Activated CD4-positive, alpha-beta memory T cell treated with anti-CD3 and anti-CD28 coated beads for 36 hours (primary cell): ENCODE data around the gene S1PR3. TPM values are rescaled to one million over a fixed set of nuclear protein-coding genes. Genes with fewer than 3 reads are reported as not detected.
"Not testable (repeated sequence)": the region's sequence is repeated elsewhere in the genome, so short reads cannot be mapped to it uniquely, and the experiment has no call there.

Experiments
- CTCF ChIA-PET: fragments of 350-600 bp; sonication (Branson Sonifier 250); formaldehyde crosslinking; loops from one replicate; lab custom pipeline; 2021; ENCODE audit warnings: antibody characterized with exemption, inconsistent platforms; lab: Charles Lee
- POLR2A ChIA-PET: fragments of 350-600 bp; sonication (Branson Sonifier 250); formaldehyde crosslinking; loops from one replicate; lab custom pipeline; 2021; ENCODE audit warnings: antibody characterized with exemption; lab: Charles Lee
- DNase-seq: peaks from one replicate; pipeline ENCODE4 v3.0.0-alpha.2; 2020
- H3K27ac Mint-ChIP-seq: one replicate; pipeline ENCODE4 v1.8.0; 2021; ENCODE audit warnings: mixed read lengths
- H3K27me3 Mint-ChIP-seq: one replicate; pipeline ENCODE4 v1.8.0; 2021; ENCODE audit warnings: mixed read lengths
- H3K36me3 Mint-ChIP-seq: one replicate; pipeline ENCODE4 v1.8.0; 2021; ENCODE audit warnings: mixed read lengths
- H3K4me1 Mint-ChIP-seq: one replicate; pipeline ENCODE4 v1.8.0; 2021; ENCODE audit warnings: low read depth, mixed read lengths
- H3K4me3 Mint-ChIP-seq: one replicate; pipeline ENCODE4 v1.8.0; 2021; ENCODE audit warnings: mild to moderate bottlenecking, mixed read lengths
- H3K9me3 Mint-ChIP-seq: one replicate; pipeline ENCODE4 v1.8.0; 2021; ENCODE audit warnings: mixed read lengths
- intact Hi-C: fragments of 100-400 bp; cut with micrococcal nuclease; formaldehyde crosslinking; loops from one replicate; pipeline ENCODE4 v1.15.1; 2023
- total RNA-seq, 2 experiments: library from RNA; stranded (reverse); gene quantifications; one replicate each; pipeline ENCODE4 v1.2.3, GENCODE V29; 2021

Gene S1PR3
- 1 to 10 TPM in 1 of 2 experiments, under 1 TPM in 1; 0.70 to 1.4 TPM for total RNA-seq

DNA sequence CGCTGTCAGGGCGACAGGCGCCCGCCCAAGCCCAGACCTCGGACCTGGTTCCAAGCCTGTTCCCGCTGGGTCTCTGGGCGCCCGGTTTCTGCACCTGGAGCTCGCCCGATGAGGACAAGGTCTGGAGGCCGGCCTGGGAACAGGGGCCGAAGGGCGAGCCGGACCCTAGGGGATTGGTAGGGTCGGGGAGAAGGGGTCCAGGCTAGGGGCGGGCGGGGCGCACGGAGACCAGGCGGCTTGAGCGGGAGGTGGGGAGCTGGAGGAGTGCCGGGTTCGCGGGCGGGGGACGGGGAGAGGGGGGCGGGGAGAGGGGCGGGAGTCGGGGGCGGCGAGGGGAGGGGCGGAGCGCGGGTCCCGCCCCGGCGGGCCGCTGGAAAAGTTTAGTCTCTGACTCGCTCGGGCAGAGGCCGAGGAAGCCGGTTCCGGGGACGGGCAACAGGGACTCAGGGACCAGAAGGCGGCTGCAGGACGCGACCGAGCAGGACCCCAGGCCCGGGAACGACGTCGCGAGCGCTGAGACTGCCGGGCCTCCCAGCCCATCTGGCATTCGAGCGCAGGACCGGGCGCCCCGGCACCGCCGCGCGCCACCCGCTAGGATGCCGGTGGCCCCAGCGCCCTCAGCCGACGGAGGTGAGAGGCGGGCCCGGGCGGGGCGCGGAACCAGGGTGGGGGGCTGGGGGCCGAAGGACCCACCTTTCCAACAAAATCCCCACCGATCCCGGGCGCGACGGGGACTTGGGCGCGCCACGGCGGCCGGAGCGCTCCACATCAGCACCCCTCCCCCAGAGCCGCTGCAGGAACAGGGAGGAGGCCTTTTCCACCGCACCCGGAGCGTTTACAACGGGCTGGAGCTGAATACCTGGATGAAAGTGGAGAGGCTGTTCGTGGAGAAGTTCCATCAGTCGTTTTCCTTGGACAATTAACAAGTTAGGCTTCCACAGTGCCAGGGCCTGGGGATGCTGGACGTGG, at the start of gene S1PR3:
S1PR3 (plus strand) TSS at position 403 of the 969 bp plus-strand sequence. CDS start 9,733 bp downstream, outside the sequence.
- Mint-ChIP-seq H3K4me1 (peaks cover 29% of the 10 kb centered on the region), H3K27ac (no peak within 1 kb of the TSS), H3K9me3 (no peaks in the 10 kb centered on the region), H3K4me3 (peak within 1 kb of the TSS; percentile 59), H3K36me3 (no peaks in the 10 kb centered on the region), H3K27me3 (peaks cover 46% of the 10 kb centered on the region)
- POLR2A ChIA-PET = no interaction called here
- peak; percentile 49 for DNase-seq
- intact Hi-C loops = no loop called here
- CTCF ChIA-PET = no interaction called here

DNA sequence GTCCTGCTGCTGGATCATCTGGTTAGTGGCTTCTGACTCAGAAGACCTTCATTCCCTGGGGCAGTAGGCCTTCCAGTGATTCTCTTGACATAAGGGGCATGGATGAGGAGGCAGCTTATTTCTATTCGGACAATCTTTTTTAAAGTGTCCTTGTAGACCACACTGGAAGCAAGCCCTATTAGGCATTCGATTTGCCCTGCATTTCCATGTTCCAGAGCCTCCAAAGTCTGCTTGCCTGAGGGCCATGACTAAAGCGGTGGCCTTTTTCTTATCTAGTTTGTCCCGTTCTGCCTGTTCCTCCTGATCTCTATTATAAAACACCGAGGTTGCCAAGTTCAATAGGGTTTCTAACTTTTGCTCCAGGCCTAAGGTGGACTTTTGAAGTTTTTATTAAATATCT, 49.7 kb upstream of the S1PR3 start:
- H3K9me3 Mint-ChIP-seq, H3K4me3 Mint-ChIP-seq, H3K4me1 Mint-ChIP-seq, CTCF ChIA-PET, POLR2A ChIA-PET, H3K36me3 Mint-ChIP-seq, H3K27ac Mint-ChIP-seq, intact Hi-C loops, DNase-seq: not testable (repeated sequence)
- H3K27me3 Mint-ChIP-seq = peaks cover 13% of the 10 kb centered on the region

DNA sequence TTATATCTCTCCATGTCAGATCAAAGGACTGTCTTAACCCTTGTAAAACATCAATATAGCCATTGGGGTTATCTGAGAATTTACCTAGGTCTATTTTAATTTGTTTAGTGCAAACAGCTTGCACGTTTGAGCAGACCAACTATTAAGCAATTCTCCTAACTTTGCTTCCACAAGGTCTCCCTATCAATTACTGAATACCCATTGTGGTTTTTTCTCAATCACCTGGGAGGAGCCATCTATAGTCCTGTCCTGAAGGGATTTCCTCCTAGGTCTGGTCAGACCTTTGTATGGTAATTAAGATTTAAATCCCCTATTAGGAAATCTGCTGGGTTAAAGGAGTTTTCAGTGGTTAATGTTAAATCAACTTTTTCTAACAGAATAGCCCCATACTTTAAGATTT, 48.9 kb upstream of the S1PR3 start:
- Mint-ChIP-seq H3K9me3 (no peaks in the 10 kb centered on the region), H3K4me1 (peaks cover 3% of the 10 kb centered on the region), H3K4me3 (no peak overlapping the region), H3K36me3 (no peaks in the 10 kb centered on the region), H3K27ac (no peak overlapping the region), H3K27me3 (peaks cover 12% of the 10 kb centered on the region)
- CTCF ChIA-PET = no interaction called here
- DNase-seq = no peak
- POLR2A ChIA-PET = no interaction called here
- intact Hi-C loops = no loop called here

DNA sequence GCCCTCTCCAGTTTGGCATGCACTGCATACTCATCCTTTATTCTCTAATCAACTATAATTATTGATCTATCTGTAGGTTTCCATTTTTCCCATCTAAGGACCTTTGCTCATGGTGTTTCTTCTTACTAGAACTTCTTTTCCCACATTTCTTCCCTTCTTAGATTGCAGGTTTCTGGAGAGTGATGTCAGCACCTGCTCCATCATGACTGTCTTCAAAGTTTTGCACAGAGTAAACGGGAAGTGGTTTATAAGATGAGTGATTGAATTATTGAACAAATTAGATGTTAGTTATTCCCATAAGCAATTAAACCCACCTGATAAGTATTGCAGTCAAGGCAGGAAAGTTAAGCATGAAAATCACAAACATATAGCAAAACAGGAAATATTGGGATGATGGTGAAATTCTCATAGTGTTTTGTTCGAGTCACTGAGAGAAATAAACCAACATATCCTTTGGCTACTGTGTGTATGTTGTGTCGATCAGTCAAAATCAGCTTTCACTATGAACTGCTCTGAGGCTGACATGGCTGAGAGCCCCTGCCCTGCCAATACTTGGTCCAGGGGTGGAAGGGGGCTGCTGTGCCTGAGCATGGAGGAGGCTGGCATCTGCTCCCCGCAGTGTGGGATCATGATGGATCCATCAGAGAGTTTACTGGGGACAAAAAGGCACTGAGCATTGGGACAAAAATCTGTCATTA, 45.5 kb upstream of the S1PR3 start:
- peaks cover 15% of the 10 kb centered on the region for H3K27me3 Mint-ChIP-seq
- ChIA-PET CTCF (no interaction called here), POLR2A (no interaction called here)
- peaks cover 12% of the 10 kb centered on the region for H3K4me1 Mint-ChIP-seq
- no peak overlapping the region for H3K4me3 Mint-ChIP-seq
- intact Hi-C loops = no loop called here
- H3K9me3 Mint-ChIP-seq = no peaks in the 10 kb centered on the region
- H3K36me3 Mint-ChIP-seq = no peaks in the 10 kb centered on the region
- no peak overlapping the region for H3K27ac Mint-ChIP-seq
- DNase-seq = no peak

DNA sequence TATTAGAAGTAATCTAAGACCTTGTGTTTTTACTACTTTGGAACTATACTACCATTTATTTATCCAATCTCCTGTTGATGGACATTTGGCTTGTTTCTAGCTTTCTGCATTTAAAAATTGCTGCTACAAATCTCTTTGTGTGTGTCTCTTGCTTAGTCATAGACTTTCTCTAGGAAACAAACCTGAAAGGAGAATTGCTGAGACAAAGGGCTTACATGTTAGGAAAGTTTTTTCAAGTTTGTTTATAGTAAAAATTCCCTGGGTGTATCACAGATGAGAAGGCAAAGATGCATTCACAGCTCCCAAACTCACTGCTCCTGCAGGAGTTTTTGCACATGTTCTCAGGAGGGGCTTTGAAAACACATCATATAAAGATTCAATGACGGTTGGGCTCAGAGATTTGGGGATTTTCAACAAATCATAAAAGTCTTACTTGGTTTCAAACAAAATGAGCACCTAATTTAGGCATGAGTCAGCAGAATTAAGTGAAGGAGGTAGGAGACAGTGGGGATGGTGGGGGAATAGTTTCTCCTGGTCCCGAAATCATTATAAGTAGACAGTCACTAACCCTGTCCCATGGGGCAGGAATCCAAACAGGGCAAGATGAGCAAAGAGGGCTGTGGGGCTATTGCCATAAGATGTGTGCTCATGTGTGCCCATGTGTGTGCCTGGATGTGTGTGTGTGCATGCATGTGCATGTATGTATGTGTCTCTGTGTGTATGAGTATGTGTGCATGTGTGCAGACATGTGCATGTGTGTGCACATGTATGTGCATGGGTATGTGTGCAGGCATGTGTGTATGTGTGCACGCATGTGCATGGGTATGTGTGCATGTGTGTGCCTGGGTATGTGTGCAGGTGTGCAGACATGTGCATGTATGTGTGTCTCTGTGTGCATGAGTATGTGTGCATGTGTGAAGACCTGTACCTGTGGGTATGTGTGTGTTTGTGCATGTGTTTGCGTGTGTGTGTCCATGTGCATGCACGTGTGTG, 43.4 kb upstream of the S1PR3 start:
- Mint-ChIP-seq H3K9me3 (no peaks in the 10 kb centered on the region), H3K27me3 (peaks cover 22% of the 10 kb centered on the region), H3K36me3 (no peaks in the 10 kb centered on the region), H3K27ac (no peak overlapping the region), H3K4me3 (no peak overlapping the region), H3K4me1 (peaks cover 12% of the 10 kb centered on the region)
- DNase-seq = no peak
- CTCF ChIA-PET = no interaction called here
- POLR2A ChIA-PET = no interaction called here
- intact Hi-C loops = no loop called here

DNA sequence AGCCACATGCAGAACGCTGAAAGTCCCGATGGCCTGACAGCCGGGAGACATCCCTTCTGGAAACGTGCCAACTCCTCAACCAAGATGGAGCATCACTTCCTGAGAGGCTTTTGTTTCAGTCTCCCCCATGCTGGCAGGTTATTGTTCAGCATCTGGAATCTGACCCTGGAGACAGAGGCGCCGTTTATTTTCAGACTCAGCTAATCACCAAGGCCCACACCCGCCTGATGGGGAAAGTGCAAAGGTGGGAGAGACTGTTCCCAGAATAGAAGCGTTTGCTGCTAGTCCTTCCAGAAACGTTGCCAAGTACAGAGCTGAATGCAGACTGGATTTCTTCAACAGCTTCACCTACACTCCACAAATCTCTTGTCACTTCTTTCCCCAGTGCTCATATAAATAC, 41.8 kb upstream of the S1PR3 start:
- Mint-ChIP-seq H3K27me3 (peaks cover 26% of the 10 kb centered on the region), H3K9me3 (no peaks in the 10 kb centered on the region), H3K36me3 (no peaks in the 10 kb centered on the region), H3K27ac (no peak overlapping the region), H3K4me3 (no peak overlapping the region), H3K4me1 (peaks cover 17% of the 10 kb centered on the region)
- intact Hi-C loops = no loop called here
- POLR2A ChIA-PET = no interaction called here
- no peak for DNase-seq
- CTCF ChIA-PET = no interaction called here

DNA sequence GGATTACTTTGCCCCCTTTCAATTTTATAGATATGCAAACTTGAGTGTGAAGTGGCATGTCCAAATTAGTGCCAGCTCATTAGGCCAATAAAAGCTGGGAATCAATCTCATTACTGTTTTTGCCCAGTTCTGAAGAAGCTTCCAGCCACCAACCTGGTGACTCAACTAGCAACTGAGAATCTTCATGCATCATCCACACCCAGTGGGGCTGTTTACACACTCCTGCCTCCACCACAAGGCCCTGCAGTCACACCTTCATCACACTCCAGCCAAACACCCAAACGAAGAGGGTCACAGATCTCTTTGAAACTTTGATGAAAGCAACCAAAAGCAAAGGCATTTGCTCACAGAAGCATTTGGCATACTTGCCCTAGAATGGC, 41.3 kb upstream of the S1PR3 start:
- intact Hi-C loops = no loop called here
- no peaks in the 10 kb centered on the region for H3K36me3 Mint-ChIP-seq
- CTCF ChIA-PET = no interaction called here
- peak; percentile 55 for DNase-seq
- no peak overlapping the region for H3K27ac Mint-ChIP-seq
- H3K27me3 Mint-ChIP-seq = peaks cover 26% of the 10 kb centered on the region
- no peak overlapping the region for H3K4me3 Mint-ChIP-seq
- POLR2A ChIA-PET = no interaction called here
- peaks cover 17% of the 10 kb centered on the region for H3K4me1 Mint-ChIP-seq
- H3K9me3 Mint-ChIP-seq = no peaks in the 10 kb centered on the region

DNA sequence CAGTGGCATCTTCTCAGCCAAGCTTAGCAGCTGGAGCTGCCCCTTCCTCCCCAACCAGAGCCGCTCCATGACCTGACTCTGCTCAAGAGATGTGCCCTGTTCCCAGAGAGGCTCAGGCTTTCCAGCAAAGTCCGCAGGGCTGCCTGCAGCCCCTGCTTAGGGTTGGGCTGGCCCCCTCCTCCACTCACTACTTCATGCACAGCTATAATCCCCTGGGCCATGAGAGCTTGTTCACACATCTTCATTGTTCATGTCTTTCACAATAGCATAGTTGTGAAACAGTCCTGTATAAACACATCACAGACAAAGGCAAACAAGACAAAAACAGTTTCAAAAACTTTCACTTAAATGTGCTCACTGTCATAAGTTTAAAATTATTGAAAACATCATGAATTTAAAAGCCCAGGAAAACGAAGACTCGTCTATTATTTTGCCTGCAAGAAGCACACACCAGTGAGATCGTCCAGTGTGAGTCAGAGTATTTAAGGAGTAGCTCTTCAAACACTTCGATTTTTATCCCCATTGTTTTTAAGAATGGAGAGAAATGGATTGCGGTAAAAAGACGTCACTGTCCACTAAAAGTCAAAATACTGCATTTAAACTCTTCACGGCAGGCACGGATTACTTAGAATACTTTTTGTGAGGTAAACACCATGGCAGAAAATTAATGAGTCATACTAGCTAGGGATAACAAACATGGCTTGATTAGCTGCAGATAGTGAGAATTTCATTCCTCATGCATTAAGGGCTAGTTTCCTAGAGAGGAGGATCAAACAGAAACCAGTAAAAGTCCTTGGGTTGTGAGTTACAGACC, 40.7 kb upstream of the S1PR3 start:
- no peak overlapping the region for H3K27ac Mint-ChIP-seq
- ChIA-PET CTCF (no interaction called here), POLR2A (no interaction called here)
- H3K27me3 Mint-ChIP-seq = peaks cover 25% of the 10 kb centered on the region
- no peak overlapping the region for H3K4me3 Mint-ChIP-seq
- no peaks in the 10 kb centered on the region for H3K9me3 Mint-ChIP-seq
- peaks cover 16% of the 10 kb centered on the region for H3K4me1 Mint-ChIP-seq
- H3K36me3 Mint-ChIP-seq = no peaks in the 10 kb centered on the region
- intact Hi-C loops = no loop called here
- DNase-seq = no peak

DNA sequence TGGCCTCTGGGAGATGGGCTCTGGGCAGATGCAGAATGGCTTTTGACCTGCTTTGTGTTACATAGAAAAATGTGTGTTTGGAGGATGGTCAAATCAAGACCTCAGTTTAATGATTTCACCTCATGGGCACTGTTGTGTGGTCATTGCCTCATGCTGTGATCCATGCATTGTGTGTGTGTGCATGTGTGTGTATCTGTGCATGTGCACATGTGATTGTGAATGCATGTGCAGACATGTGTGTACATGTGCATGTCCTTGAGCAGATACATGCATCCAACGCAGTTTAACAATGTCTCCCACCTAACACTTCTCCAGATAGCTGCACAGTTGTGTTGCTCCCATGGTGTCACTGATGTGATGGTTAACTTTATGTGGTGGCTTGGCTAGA, 40.1 kb upstream of the S1PR3 start:
- peaks cover 25% of the 10 kb centered on the region for H3K27me3 Mint-ChIP-seq
- H3K4me1 Mint-ChIP-seq = peaks cover 14% of the 10 kb centered on the region
- no peak overlapping the region for H3K4me3 Mint-ChIP-seq

DNA sequence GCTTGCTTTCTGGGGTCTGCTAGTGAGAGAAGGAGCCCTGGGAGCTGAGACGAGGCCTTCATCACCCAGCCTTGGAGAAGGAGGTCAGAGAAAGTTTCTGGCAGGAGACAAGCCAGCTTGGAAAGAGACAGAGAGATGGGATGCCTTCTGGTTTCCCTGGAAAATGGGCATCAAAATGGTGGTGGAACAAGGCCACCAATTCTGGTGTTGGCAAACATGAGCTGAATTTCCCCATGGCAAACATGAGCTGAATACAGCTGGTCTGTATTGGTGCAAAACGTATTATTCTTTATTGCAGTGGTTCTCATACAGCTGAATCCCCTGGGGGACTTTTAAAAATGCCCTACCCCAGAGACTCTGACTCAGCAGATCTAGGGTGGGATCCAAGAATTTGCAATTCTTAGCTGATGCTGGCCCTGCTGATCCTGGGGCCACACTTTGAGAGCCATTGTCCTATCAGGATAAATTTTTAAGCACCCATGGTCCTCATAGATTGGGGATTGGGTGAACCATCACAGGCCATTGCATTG, 39.1 kb upstream of the S1PR3 start:
- no peak overlapping the region for H3K27ac Mint-ChIP-seq
- peaks cover 14% of the 10 kb centered on the region for H3K4me1 Mint-ChIP-seq
- no peak overlapping the region for H3K4me3 Mint-ChIP-seq
- intact Hi-C loops = no loop called here
- peaks cover 25% of the 10 kb centered on the region for H3K27me3 Mint-ChIP-seq
- no peaks in the 10 kb centered on the region for H3K9me3 Mint-ChIP-seq
- CTCF ChIA-PET = interaction anchor here (1.7 kb wide), 1 partner anchor 48 kb away, joined by 3 read pairs; no protein-coding TSS in a partner anchor
- DNase-seq = no peak
- POLR2A ChIA-PET = no interaction called here
- no peaks in the 10 kb centered on the region for H3K36me3 Mint-ChIP-seq

More for the DNA sequence above, 40.1 kb upstream of the S1PR3 start:
- ChIA-PET POLR2A (no interaction called here), CTCF (no interaction called here)
- no peaks in the 10 kb centered on the region for H3K9me3 Mint-ChIP-seq
- no peaks in the 10 kb centered on the region for H3K36me3 Mint-ChIP-seq
- DNase-seq = no peak
- no peak overlapping the region for H3K27ac Mint-ChIP-seq
- intact Hi-C loops = no loop called here

DNA sequence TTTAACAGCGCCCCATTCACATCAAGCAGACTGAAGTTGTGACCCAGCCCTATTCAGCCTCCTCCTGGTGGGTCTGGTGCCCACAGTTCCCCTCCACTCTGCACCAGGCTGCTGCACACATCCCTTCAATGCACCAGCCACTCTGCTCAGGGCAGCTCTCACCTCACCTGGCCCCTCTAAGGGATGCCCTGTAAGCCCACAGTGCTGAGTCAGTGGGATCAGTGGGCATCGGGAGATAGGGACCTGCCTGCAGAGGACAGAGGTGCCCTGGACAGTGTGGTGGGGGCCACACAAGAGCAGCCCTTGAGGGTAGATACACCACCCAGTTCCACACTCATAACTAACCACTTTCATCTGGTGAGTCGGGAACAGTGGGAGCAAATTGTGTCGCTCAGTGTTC, 38.3 kb upstream of the S1PR3 start:
- POLR2A ChIA-PET = no interaction called here
- no peaks in the 10 kb centered on the region for H3K36me3 Mint-ChIP-seq
- DNase-seq = no peak
- H3K4me1 Mint-ChIP-seq = peaks cover 14% of the 10 kb centered on the region
- no peak overlapping the region for H3K4me3 Mint-ChIP-seq
- intact Hi-C loops = no loop called here
- H3K27me3 Mint-ChIP-seq = peaks cover 27% of the 10 kb centered on the region
- CTCF ChIA-PET = interaction anchor here (1.7 kb wide), 1 partner anchor 48 kb away, joined by 3 read pairs; no protein-coding TSS in a partner anchor
- H3K9me3 Mint-ChIP-seq = no peaks in the 10 kb centered on the region
- H3K27ac Mint-ChIP-seq = no peak overlapping the region
